Type B pancreatic cell (in vitro differentiated cells): ENCODE results near the gene CUX1. TPM values are rescaled to one million over a fixed set of nuclear protein-coding genes. Genes with fewer than 3 reads are reported as not detected.

ENCODE experiments used
- DNase-seq: peaks from one replicate; pipeline ENCODE4 v3.0.0; 2021; ENCODE audit warnings: mixed read lengths; ENCODE audit not compliant: unreplicated experiment; ENCODE audit errors: extremely low spot score
- H3K27ac Mint-ChIP-seq: 2 replicates; pipeline ENCODE4 v1.8.0; 2021; ENCODE audit warnings: mild to moderate bottlenecking, mixed read lengths
- H3K27me3 Mint-ChIP-seq: 2 replicates; pipeline ENCODE4 v1.8.0; 2021; ENCODE audit warnings: mixed read lengths
- H3K36me3 Mint-ChIP-seq: 2 replicates; pipeline ENCODE4 v1.8.0; 2021; ENCODE audit warnings: mixed read lengths
- H3K4me1 Mint-ChIP-seq: one replicate; pipeline ENCODE4 v1.8.0; 2021; ENCODE audit warnings: mixed read lengths; ENCODE audit not compliant: unreplicated experiment
- H3K4me3 Mint-ChIP-seq: 2 replicates; pipeline ENCODE4 v1.8.0; 2021; ENCODE audit warnings: mild to moderate bottlenecking, mixed read lengths
- H3K9me3 Mint-ChIP-seq: 2 replicates; pipeline ENCODE4 v1.8.0; 2021; ENCODE audit warnings: mixed read lengths
- total RNA-seq: library from RNA; stranded (reverse); gene quantifications from 2 replicates; pipeline ENCODE4 v1.2.1, GENCODE V29; 2021; ENCODE audit warnings: low replicate concordance
- TF ChIP-seq, protein P1 (sequence below): fragments of 200-600 bp; sonication (generic); conservative IDR thresholded peaks from 2 replicates; pipeline ENCODE4 v1.5.0; 2021; ENCODE audit warnings: antibody characterized with exemption, mild to moderate bottlenecking

Gene CUX1
- total RNA-seq, 1 donor from 2014 or later: 76.4 TPM

DNA sequence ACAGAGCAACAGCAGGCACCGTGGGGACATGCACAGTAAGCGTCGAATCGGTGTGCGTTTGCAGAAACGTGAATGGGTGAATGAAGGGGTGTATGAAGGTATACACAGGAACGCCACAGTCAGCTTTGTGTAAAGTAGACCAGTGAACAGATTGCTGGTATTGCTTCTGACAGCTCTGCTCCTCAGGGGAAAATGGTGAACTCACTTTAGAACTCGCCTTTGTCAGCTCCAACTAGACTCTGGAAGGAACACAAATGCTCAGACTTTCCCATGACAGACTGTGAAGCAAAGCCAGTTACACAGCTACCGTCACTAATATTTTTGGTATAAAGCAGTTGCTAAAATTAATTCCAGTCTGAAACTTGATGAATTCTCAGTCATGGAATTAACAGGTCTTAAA is 78.9 kb downstream of the CUX1 start:
- Mint-ChIP-seq H3K27me3 (no peaks in the 10 kb centered on the region), H3K27ac (no peak overlapping the region), H3K9me3 (no peaks in the 10 kb centered on the region), H3K4me1 (peaks cover 37% of the 10 kb centered on the region), H3K36me3 (no peaks in the 10 kb centered on the region), H3K4me3 (no peak overlapping the region)
- no peak for DNase-seq
- TF ChIP-seq, protein P1, sequence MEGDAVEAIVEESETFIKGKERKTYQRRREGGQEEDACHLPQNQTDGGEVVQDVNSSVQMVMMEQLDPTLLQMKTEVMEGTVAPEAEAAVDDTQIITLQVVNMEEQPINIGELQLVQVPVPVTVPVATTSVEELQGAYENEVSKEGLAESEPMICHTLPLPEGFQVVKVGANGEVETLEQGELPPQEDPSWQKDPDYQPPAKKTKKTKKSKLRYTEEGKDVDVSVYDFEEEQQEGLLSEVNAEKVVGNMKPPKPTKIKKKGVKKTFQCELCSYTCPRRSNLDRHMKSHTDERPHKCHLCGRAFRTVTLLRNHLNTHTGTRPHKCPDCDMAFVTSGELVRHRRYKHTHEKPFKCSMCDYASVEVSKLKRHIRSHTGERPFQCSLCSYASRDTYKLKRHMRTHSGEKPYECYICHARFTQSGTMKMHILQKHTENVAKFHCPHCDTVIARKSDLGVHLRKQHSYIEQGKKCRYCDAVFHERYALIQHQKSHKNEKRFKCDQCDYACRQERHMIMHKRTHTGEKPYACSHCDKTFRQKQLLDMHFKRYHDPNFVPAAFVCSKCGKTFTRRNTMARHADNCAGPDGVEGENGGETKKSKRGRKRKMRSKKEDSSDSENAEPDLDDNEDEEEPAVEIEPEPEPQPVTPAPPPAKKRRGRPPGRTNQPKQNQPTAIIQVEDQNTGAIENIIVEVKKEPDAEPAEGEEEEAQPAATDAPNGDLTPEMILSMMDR: no peak

DNA sequence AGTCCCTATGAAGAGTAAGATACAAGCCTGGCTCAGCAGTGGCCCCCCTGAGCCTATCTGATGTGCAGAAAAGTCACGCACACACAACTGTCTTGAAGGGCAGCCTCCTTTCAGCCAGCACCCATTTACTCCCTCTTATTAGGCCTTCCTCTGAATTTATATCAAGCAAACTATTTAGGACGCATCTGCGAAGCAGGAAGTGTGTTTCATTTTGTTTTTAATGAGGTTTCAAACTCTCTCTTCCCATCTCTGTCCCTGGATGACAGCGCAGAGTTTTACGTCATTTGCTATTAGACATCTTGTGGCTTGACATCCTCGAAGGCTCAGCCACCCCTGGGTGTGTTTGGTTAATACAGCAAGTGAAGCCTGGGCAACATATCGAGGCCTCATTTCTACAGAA is 79.5 kb downstream of the CUX1 start:
- no peak overlapping the region for H3K27ac Mint-ChIP-seq
- H3K36me3 Mint-ChIP-seq: no peaks in the 10 kb centered on the region
- TF ChIP-seq, protein P1: no peak

DNA sequence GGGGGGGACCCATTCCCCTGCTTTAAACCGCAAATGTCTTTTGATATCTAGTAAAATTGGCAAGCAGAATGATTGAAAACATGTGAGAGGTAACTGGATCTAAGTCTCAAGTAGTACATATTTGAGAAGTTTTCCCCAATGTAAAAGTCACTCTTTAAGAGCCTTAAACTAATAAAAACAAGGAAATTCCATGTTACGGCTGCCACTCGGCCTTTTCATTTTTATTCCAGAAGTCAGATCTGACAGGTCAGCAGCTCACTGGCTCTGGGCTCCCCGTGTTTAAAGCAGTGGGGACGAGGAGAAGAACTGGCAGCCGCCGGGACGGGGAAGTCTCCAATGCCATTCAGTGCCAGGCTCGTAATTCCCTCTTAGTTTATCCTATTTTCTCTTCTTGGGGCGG is 80.7 kb downstream of the CUX1 start:
- Mint-ChIP-seq H3K9me3 (no peaks in the 10 kb centered on the region), H3K4me3 (no peak overlapping the region), H3K4me1 (peaks cover 25% of the 10 kb centered on the region), H3K27me3 (no peaks in the 10 kb centered on the region), H3K36me3 (no peaks in the 10 kb centered on the region), H3K27ac (no peak overlapping the region)
- DNase-seq: no peak
- TF ChIP-seq, protein P1: no peak

More for the DNA sequence above, 79.5 kb downstream of the CUX1 start:
- no peak for DNase-seq
- no peaks in the 10 kb centered on the region for H3K27me3 Mint-ChIP-seq
- H3K9me3 Mint-ChIP-seq: no peaks in the 10 kb centered on the region
- H3K4me3 Mint-ChIP-seq: no peak overlapping the region
- H3K4me1 Mint-ChIP-seq: peaks cover 30% of the 10 kb centered on the region

DNA sequence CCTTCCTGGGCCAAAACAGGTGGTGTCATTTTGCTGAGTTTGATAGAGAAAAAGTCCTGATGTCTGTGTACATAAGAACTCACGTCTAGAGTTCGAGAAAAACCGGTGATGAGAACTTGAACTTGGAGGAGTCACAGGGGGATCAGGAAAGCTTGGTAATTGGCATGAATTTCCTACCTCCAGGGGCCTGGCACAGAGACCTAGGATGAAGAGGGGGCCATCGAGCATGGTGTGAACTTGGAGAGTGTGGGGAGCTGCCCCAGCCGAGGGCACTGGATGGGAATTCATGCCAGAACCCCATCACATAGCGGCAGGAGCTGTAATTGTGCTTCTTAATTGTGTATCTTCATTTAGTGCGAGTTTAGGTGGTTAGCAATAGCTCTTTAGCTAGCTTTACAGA is 82.2 kb downstream of the CUX1 start:
- TF ChIP-seq, protein P1: no peak
- Mint-ChIP-seq H3K4me1 (peaks cover 25% of the 10 kb centered on the region), H3K27me3 (no peaks in the 10 kb centered on the region), H3K4me3 (no peak overlapping the region), H3K9me3 (no peaks in the 10 kb centered on the region), H3K36me3 (no peaks in the 10 kb centered on the region), H3K27ac (no peak overlapping the region)
- no peak for DNase-seq

DNA sequence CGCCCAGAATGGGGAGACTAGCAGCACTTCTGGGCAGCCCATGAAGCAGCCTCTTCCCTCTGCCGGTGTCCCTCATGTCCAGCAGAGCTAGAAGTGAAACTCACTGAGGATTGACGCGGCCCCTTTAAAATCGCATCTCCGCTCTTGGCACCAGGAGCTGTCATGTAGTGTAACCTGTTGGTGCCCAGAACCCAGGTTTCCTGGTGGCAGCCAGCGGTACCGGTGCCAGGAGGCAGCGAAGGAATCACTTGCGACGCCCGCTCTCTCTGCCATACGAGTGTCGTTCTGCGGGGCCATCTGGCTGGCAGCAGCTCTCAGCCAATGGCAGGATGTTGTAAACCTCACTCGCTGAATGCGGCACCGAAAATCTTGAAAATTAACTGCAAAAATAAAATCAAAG is 82.7 kb downstream of the CUX1 start:
- H3K27me3 Mint-ChIP-seq: no peaks in the 10 kb centered on the region
- TF ChIP-seq, protein P1: no peak
- no peak overlapping the region for H3K27ac Mint-ChIP-seq
- DNase-seq: no peak
- no peak overlapping the region for H3K4me3 Mint-ChIP-seq
- no peaks in the 10 kb centered on the region for H3K36me3 Mint-ChIP-seq
- H3K4me1 Mint-ChIP-seq: peaks cover 25% of the 10 kb centered on the region
- H3K9me3 Mint-ChIP-seq: no peaks in the 10 kb centered on the region
